GM23338 (cell line): ENCODE data around the gene PKD2L2. TPM values are rescaled to one million over a fixed set of nuclear protein-coding genes. Genes with fewer than 3 reads are reported as not detected.
A peak's percentile ranks its signal among the peaks of the same experiment; 100 is the strongest.

Experiments used
- ATAC-seq: fragments of 200-7000 bp; cut with Tn5 transposase; 3 replicates; pipeline ENCODE4 v1.9.1; 2020
- DNase-seq: peaks from one replicate; pipeline ENCODE4 v3.0.0-alpha.2; 2015; ENCODE audit warnings: low spot score
- H2AFZ ChIP-seq: fragments of 200-600 bp; sonication (generic); 2 replicates; pipeline ENCODE4 v1.8.0; 2016; ENCODE audit warnings: antibody characterized with exemption, mild to moderate bottlenecking, moderate library complexity
- H3F3A ChIP-seq: fragments of 200-600 bp; sonication (generic); replicated peaks from 2 replicates; pipeline ENCODE4 v1.8.0; 2017; ENCODE audit warnings: antibody characterized with exemption, mixed run types, low read depth
- H3K27ac ChIP-seq: fragments of 200-600 bp; sonication (generic); 2 replicates; pipeline ENCODE4 v1.6.1; 2016; ENCODE audit warnings: low read depth
- H3K27me3 ChIP-seq: fragments of 200-600 bp; sonication (generic); 2 replicates; pipeline ENCODE4 v1.8.0; 2016; ENCODE audit warnings: mild to moderate bottlenecking, mixed run types, moderate library complexity; ENCODE audit not compliant: insufficient read depth
- H3K36me3 ChIP-seq: fragments of 200-600 bp; sonication (generic); 2 replicates; pipeline ENCODE4 v1.8.0; 2016; ENCODE audit warnings: mild to moderate bottlenecking; ENCODE audit not compliant: insufficient read depth
- H3K4me1 ChIP-seq: fragments of 200-600 bp; sonication (generic); 2 replicates; pipeline ENCODE4 v1.8.0; 2016; ENCODE audit warnings: mild to moderate bottlenecking, moderate library complexity; ENCODE audit not compliant: insufficient read depth
- H3K4me2 ChIP-seq: fragments of 200-600 bp; sonication (generic); 2 replicates; pipeline ENCODE4 v1.7.1; 2017; ENCODE audit warnings: mixed run types
- H3K4me3 ChIP-seq: fragments of 200-600 bp; sonication (generic); 2 replicates; pipeline ENCODE4 v1.6.1; 2016; ENCODE audit warnings: mixed run types
- H3K79me2 ChIP-seq: fragments of 200-600 bp; sonication (generic); replicated peaks from 2 replicates; pipeline ENCODE4 v1.8.0; 2017; ENCODE audit warnings: mild to moderate bottlenecking; ENCODE audit not compliant: insufficient read depth
- H3K9me2 ChIP-seq: fragments of 200-600 bp; sonication (generic); 2 replicates; pipeline ENCODE4 v1.8.0; 2017; ENCODE audit not compliant: insufficient read depth
- H4K20me1 ChIP-seq: fragments of 200-600 bp; sonication (generic); replicated peaks from 2 replicates; pipeline ENCODE4 v1.8.0; 2017; ENCODE audit warnings: mild to moderate bottlenecking; ENCODE audit not compliant: insufficient read depth
- H3K27ac Mint-ChIP-seq: 2 replicates; pipeline ENCODE4 v1.8.0; 2020; ENCODE audit warnings: inconsistent platforms, mild to moderate bottlenecking, moderate library complexity, mixed read lengths
- H3K27me3 Mint-ChIP-seq: 3 replicates; pipeline ENCODE4 v1.8.0; 2022; ENCODE audit warnings: low read depth, mild to moderate bottlenecking, moderate library complexity, mixed read lengths, inconsistent platforms; ENCODE audit not compliant: insufficient read depth, poor library complexity
- H3K36me3 Mint-ChIP-seq: 3 replicates; pipeline ENCODE4 v1.8.0; 2021; ENCODE audit warnings: low read depth, mild to moderate bottlenecking, inconsistent platforms, moderate library complexity, mixed read lengths
- H3K4me1 Mint-ChIP-seq: 3 replicates; pipeline ENCODE4 v1.8.0; 2020; ENCODE audit warnings: mild to moderate bottlenecking, inconsistent platforms, mixed read lengths
- H3K4me3 Mint-ChIP-seq: 3 replicates; pipeline ENCODE4 v1.8.0; 2021; ENCODE audit warnings: moderate library complexity, mild to moderate bottlenecking, inconsistent platforms, mixed read lengths
- H3K9me3 Mint-ChIP-seq: 3 replicates; pipeline ENCODE4 v1.8.0; 2020; ENCODE audit warnings: moderate library complexity, mild to moderate bottlenecking, inconsistent platforms, mixed read lengths
- CREB1 ChIP-seq: fragments of 250-450 bp; sonication (Bioruptor Pico); IDR thresholded peaks from 2 replicates; pipeline ENCODE4 v1.5.0; 2020; ENCODE audit warnings: low read depth, mild to moderate bottlenecking, moderate library complexity
- EZH2 ChIP-seq: fragments of 200-600 bp; sonication (generic); IDR thresholded peaks from one replicate; pipeline ENCODE4 v1.8.0; 2017; ENCODE audit warnings: antibody characterized with exemption, mild to moderate bottlenecking, low read depth; ENCODE audit not compliant: unreplicated experiment
- EZH2phosphoT487 ChIP-seq: fragments of 200-600 bp; sonication (generic); IDR thresholded peaks from one replicate; pipeline ENCODE4 v1.8.1; 2018; ENCODE audit warnings: antibody characterized with exemption; ENCODE audit not compliant: unreplicated experiment
- JUNB ChIP-seq: IDR thresholded peaks from one replicate; pipeline ENCODE4 v1.6.1; 2016; ENCODE audit warnings: antibody characterized with exemption; ENCODE audit not compliant: unreplicated experiment
- NANOG ChIP-seq: IDR thresholded peaks from 2 replicates; pipeline ENCODE4 v1.6.1; 2016; ENCODE audit warnings: antibody characterized with exemption, borderline replicate concordance
- STAT1 ChIP-seq: IDR thresholded peaks from one replicate; pipeline ENCODE4 v1.6.1; 2016; ENCODE audit warnings: antibody characterized with exemption; ENCODE audit not compliant: unreplicated experiment
- ZNF114 ChIP-seq: fragments of 250-450 bp; sonication (Bioruptor Pico); IDR thresholded peaks from 2 replicates; pipeline ENCODE4 v1.5.0; 2020; ENCODE audit warnings: mild to moderate bottlenecking, moderate library complexity
- ZNF331 ChIP-seq: fragments of 250-450 bp; sonication (Bioruptor Pico); IDR thresholded peaks from 2 replicates; pipeline ENCODE4 v1.5.0; 2020; ENCODE audit warnings: low read depth, mild to moderate bottlenecking, moderate library complexity
- polyA plus RNA-seq: library from polyadenylated mRNA; unstranded; fragments of >200 nt; fragmentation: Nextera tagmentation; extraction: Ambion mirVana; gene quantifications from 2 replicates; pipeline ENCODE4 v1.2.1, GENCODE V29; 2016
- total RNA-seq: library from RNA; depleted of rRNA; stranded (reverse); fragments of >200 nt; shearing (Covaris generic); gene quantifications from 2 replicates; pipeline ENCODE4 v1.2.3, GENCODE V29; 2014
- TF ChIP-seq, protein P1 (sequence below), 2 experiments: fragments of 200-600 bp in 1 of 2; sonication (generic) in 1 of 2; conservative IDR thresholded peaks; 2 replicates each; pipeline versions ENCODE4 v1.5.1 to v1.6.1; 2016 to 2017; ENCODE audit warnings: antibody characterized with exemption in 2 of 2, low read depth in 2 of 2, mild to moderate bottlenecking in 2 of 2, moderate library complexity in 1 of 2
- TF ChIP-seq, protein P2 (sequence below): IDR thresholded peaks from one replicate; pipeline ENCODE4 v1.6.1; 2018; ENCODE audit warnings: antibody characterized with exemption; ENCODE audit not compliant: unreplicated experiment
- TF ChIP-seq, protein P3 (sequence below): fragments of 250-450 bp; sonication (Bioruptor Pico); IDR thresholded peaks from 2 replicates; pipeline ENCODE4 v1.5.0; 2020; ENCODE audit warnings: mild to moderate bottlenecking, moderate library complexity

PKD2L2 gene
- total and polyA plus RNA-seq, 2 experiments from 2014 or later: 0.16 TPM; not detected in 1

GRCh38 chr5:137858954-137859353 is 30.3 kb upstream of the PKD2L2 start:
- H3K4me1 ChIP-seq: no peaks in the 10 kb centered on the region; the same call in 1 of the 2 replicates
- H2AFZ ChIP-seq: no peak overlapping the region
- no peaks in the 10 kb centered on the region for H3K36me3 ChIP-seq
- DNase-seq (no peak), ATAC-seq (no peak)
- H3K27ac ChIP-seq: no peak overlapping the region
- peaks cover 2% of the 10 kb centered on the region for H3K27me3 Mint-ChIP-seq
- H3K4me1 Mint-ChIP-seq: peaks cover 5% of the 10 kb centered on the region; the same call in 2 of the 3 replicates
- H3K36me3 Mint-ChIP-seq: no peaks in the 10 kb centered on the region
- no peaks in the 10 kb centered on the region for H4K20me1 ChIP-seq
- H3K9me2 ChIP-seq: no peaks in the 10 kb centered on the region
- H3K27me3 ChIP-seq: no peaks in the 10 kb centered on the region
- no peak overlapping the region for H3K27ac Mint-ChIP-seq
- H3K4me3 ChIP-seq: no peak overlapping the region
- no peaks in the 10 kb centered on the region for H3F3A ChIP-seq
- no peak overlapping the region for H3K4me2 ChIP-seq
- TF ChIP-seq EZH2phosphoT487: no peak
- H3K4me3 Mint-ChIP-seq: no peak overlapping the region
- H3K9me3 Mint-ChIP-seq: no peaks in the 10 kb centered on the region
- no peaks in the 10 kb centered on the region for H3K79me2 ChIP-seq

DNA sequence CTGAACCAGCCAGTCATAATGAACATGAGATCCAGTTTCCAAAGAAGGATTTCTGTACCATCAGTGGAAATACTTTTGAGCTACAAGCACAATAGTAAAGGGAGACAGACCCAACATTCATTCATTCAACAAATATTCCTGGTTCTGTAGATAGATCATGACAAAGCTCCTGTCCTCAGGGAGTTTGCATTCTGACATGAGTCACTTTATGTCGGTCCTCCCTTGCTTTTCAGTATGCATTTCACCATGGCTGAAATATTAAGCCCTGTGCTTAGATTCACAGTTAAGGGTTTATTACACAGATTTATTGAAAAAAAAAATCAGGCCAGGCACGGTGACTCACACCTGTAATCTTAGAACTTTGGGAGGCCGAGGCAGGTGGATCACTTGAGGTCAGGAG is 27.0 kb upstream of the PKD2L2 start:
- no peak overlapping the region for H3K27ac Mint-ChIP-seq
- Histone ChIP-seq H3K4me3 (no peak overlapping the region), H3K9me2 (no peaks in the 10 kb centered on the region), H3K4me1 (no peaks in the 10 kb centered on the region; the same call in 1 of the 2 replicates), H3K4me2 (no peak overlapping the region), H3K27ac (no peak overlapping the region), H3F3A (no peaks in the 10 kb centered on the region), H3K79me2 (no peaks in the 10 kb centered on the region), H2AFZ (0 out of 2 replicates have a peak overlapping the region, but pooled peaks have one; percentile 24), H4K20me1 (no peaks in the 10 kb centered on the region), H3K36me3 (no peaks in the 10 kb centered on the region), H3K27me3 (no peaks in the 10 kb centered on the region)
- H3K4me1 Mint-ChIP-seq: no peaks in the 10 kb centered on the region
- peaks cover 2% of the 10 kb centered on the region for H3K27me3 Mint-ChIP-seq
- no peak for ATAC-seq
- DNase-seq: no peak
- H3K4me3 Mint-ChIP-seq: no peak overlapping the region
- no peaks in the 10 kb centered on the region for H3K9me3 Mint-ChIP-seq
- H3K36me3 Mint-ChIP-seq: no peaks in the 10 kb centered on the region
- no peak for TF ChIP-seq NANOG
- no peak for TF ChIP-seq EZH2
- no peak for TF ChIP-seq ZNF331 (CRISPR knock-in tag)
- TF ChIP-seq, protein P1, sequence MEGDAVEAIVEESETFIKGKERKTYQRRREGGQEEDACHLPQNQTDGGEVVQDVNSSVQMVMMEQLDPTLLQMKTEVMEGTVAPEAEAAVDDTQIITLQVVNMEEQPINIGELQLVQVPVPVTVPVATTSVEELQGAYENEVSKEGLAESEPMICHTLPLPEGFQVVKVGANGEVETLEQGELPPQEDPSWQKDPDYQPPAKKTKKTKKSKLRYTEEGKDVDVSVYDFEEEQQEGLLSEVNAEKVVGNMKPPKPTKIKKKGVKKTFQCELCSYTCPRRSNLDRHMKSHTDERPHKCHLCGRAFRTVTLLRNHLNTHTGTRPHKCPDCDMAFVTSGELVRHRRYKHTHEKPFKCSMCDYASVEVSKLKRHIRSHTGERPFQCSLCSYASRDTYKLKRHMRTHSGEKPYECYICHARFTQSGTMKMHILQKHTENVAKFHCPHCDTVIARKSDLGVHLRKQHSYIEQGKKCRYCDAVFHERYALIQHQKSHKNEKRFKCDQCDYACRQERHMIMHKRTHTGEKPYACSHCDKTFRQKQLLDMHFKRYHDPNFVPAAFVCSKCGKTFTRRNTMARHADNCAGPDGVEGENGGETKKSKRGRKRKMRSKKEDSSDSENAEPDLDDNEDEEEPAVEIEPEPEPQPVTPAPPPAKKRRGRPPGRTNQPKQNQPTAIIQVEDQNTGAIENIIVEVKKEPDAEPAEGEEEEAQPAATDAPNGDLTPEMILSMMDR (conservative IDR thresholded peaks at IDR 0.05; ENCODE audit: low read depth in 2 of 2): no peak
- no peak for TF ChIP-seq JUNB
- TF ChIP-seq, protein P2, sequence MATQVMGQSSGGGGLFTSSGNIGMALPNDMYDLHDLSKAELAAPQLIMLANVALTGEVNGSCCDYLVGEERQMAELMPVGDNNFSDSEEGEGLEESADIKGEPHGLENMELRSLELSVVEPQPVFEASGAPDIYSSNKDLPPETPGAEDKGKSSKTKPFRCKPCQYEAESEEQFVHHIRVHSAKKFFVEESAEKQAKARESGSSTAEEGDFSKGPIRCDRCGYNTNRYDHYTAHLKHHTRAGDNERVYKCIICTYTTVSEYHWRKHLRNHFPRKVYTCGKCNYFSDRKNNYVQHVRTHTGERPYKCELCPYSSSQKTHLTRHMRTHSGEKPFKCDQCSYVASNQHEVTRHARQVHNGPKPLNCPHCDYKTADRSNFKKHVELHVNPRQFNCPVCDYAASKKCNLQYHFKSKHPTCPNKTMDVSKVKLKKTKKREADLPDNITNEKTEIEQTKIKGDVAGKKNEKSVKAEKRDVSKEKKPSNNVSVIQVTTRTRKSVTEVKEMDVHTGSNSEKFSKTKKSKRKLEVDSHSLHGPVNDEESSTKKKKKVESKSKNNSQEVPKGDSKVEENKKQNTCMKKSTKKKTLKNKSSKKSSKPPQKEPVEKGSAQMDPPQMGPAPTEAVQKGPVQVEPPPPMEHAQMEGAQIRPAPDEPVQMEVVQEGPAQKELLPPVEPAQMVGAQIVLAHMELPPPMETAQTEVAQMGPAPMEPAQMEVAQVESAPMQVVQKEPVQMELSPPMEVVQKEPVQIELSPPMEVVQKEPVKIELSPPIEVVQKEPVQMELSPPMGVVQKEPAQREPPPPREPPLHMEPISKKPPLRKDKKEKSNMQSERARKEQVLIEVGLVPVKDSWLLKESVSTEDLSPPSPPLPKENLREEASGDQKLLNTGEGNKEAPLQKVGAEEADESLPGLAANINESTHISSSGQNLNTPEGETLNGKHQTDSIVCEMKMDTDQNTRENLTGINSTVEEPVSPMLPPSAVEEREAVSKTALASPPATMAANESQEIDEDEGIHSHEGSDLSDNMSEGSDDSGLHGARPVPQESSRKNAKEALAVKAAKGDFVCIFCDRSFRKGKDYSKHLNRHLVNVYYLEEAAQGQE: no peak
- TF ChIP-seq, protein P3, sequence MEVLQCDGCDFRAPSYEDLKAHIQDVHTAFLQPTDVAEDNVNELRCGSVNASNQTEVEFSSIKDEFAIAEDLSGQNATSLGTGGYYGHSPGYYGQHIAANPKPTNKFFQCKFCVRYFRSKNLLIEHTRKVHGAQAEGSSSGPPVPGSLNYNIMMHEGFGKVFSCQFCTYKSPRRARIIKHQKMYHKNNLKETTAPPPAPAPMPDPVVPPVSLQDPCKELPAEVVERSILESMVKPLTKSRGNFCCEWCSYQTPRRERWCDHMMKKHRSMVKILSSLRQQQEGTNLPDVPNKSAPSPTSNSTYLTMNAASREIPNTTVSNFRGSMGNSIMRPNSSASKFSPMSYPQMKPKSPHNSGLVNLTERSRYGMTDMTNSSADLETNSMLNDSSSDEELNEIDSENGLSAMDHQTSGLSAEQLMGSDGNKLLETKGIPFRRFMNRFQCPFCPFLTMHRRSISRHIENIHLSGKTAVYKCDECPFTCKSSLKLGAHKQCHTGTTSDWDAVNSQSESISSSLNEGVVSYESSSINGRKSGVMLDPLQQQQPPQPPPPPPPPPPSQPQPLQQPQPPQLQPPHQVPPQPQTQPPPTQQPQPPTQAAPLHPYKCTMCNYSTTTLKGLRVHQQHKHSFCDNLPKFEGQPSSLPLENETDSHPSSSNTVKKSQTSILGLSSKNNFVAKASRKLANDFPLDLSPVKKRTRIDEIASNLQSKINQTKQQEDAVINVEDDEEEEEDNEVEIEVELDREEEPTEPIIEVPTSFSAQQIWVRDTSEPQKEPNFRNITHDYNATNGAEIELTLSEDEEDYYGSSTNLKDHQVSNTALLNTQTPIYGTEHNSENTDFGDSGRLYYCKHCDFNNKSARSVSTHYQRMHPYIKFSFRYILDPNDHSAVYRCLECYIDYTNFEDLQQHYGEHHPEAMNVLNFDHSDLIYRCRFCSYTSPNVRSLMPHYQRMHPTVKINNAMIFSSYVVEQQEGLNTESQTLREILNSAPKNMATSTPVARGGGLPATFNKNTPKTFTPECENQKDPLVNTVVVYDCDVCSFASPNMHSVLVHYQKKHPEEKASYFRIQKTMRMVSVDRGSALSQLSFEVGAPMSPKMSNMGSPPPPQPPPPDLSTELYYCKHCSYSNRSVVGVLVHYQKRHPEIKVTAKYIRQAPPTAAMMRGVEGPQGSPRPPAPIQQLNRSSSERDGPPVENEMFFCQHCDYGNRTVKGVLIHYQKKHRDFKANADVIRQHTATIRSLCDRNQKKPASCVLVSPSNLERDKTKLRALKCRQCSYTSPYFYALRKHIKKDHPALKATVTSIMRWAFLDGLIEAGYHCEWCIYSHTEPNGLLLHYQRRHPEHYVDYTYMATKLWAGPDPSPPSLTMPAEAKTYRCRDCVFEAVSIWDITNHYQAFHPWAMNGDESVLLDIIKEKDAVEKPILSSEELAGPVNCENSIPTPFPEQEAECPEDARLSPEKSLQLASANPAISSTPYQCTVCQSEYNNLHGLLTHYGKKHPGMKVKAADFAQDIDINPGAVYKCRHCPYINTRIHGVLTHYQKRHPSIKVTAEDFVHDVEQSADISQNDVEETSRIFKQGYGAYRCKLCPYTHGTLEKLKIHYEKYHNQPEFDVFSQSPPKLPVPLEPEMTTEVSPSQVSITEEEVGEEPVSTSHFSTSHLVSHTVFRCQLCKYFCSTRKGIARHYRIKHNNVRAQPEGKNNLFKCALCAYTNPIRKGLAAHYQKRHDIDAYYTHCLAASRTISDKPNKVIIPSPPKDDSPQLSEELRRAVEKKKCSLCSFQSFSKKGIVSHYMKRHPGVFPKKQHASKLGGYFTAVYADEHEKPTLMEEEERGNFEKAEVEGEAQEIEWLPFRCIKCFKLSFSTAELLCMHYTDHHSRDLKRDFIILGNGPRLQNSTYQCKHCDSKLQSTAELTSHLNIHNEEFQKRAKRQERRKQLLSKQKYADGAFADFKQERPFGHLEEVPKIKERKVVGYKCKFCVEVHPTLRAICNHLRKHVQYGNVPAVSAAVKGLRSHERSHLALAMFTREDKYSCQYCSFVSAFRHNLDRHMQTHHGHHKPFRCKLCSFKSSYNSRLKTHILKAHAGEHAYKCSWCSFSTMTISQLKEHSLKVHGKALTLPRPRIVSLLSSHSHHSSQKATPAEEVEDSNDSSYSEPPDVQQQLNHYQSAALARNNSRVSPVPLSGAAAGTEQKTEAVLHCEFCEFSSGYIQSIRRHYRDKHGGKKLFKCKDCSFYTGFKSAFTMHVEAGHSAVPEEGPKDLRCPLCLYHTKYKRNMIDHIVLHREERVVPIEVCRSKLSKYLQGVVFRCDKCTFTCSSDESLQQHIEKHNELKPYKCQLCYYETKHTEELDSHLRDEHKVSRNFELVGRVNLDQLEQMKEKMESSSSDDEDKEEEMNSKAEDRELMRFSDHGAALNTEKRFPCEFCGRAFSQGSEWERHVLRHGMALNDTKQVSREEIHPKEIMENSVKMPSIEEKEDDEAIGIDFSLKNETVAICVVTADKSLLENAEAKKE (CRISPR knock-in tag): no peak
- no peak for TF ChIP-seq CREB1 (CRISPR knock-in tag)
- TF ChIP-seq STAT1: no peak
- no peak for TF ChIP-seq EZH2phosphoT487
- TF ChIP-seq ZNF114 (CRISPR knock-in tag): no peak
